IMR-90 (cell line): ENCODE results near the gene LRCOL1. TPM values are rescaled to one million over a fixed set of nuclear protein-coding genes. Genes with fewer than 3 reads are reported as not detected.
A peak's percentile ranks its signal among the peaks of the same experiment; 100 is the strongest.

Experiments
- ATAC-seq: fragments of 200-7000 bp; cut with Tn5 transposase; 2 replicates; pipeline ENCODE4 v1.9.1; 2020; ENCODE audit warnings: low read depth, mild to moderate bottlenecking, moderate library complexity
- BruUV-seq: library from RNA; stranded (reverse); fragments of 400-500 nt; replicated peaks from 2 replicates; lab custom pipeline; 2021; lab: Mats Ljungman, UMichigan
- CTCF ChIA-PET: fragments of 300-600 bp; formaldehyde crosslinking; extraction: SDS; loops from one replicate; lab custom pipeline; 2021; ENCODE audit warnings: antibody characterized with exemption; lab: Yijun Ruan, JAX
- POLR2A ChIA-PET: fragments of 300-600 bp; sonication (Branson Sonifier 250); formaldehyde crosslinking; loops from one replicate; lab custom pipeline; 2022; ENCODE audit warnings: antibody characterized with exemption; ENCODE audit not compliant: unreplicated experiment; lab: Charles Lee
- DNase-seq: peaks from one replicate; pipeline ENCODE4 v3.0.0; 2013
- H2AFZ ChIP-seq: replicated peaks from 2 replicates; pipeline ENCODE3; 2013; ENCODE audit warnings: low read length, mild to moderate bottlenecking; ENCODE audit not compliant: poor library complexity
- H2AK5ac ChIP-seq: 2 replicates; pipeline ENCODE4 v1.6.1; 2013; ENCODE audit warnings: low read depth, low read length, inconsistent platforms
- H2AK9ac ChIP-seq: replicated peaks from 2 replicates; pipeline ENCODE3; 2013; ENCODE audit warnings: mild to moderate bottlenecking, low read depth, low read length, moderate library complexity; ENCODE audit not compliant: poor library complexity
- H2BK120ac ChIP-seq: 2 replicates; pipeline ENCODE4 v1.6.1; 2013; ENCODE audit warnings: low read depth, low read length, inconsistent platforms
- H2BK15ac ChIP-seq: 3 replicates; pipeline ENCODE4 v1.6.1; 2013; ENCODE audit warnings: low read depth, low read length, inconsistent platforms
- H2BK20ac ChIP-seq: 2 replicates; pipeline ENCODE4 v1.6.1; 2013; ENCODE audit warnings: low read depth, mild to moderate bottlenecking, inconsistent platforms, low read length, moderate library complexity
- H2BK5ac ChIP-seq: 2 replicates; pipeline ENCODE4 v1.6.1; 2013; ENCODE audit warnings: mild to moderate bottlenecking, low read depth, low read length, inconsistent platforms; ENCODE audit not compliant: poor library complexity, severe bottlenecking
- H3K14ac ChIP-seq: replicated peaks from 2 replicates; pipeline ENCODE4 v1.6.1; 2013; ENCODE audit warnings: low read depth, low read length, inconsistent platforms
- H3K18ac ChIP-seq: 2 replicates; pipeline ENCODE4 v1.6.1; 2013; ENCODE audit warnings: low read depth, low read length, control low read depth
- H3K23ac ChIP-seq: 2 replicates; pipeline ENCODE4 v1.6.1; 2013; ENCODE audit warnings: low read depth, low read length, inconsistent platforms
- H3K27ac ChIP-seq: 2 replicates; pipeline ENCODE4 v1.5.1; 2013; ENCODE audit warnings: mild to moderate bottlenecking, control low read depth, low read length; ENCODE audit not compliant: insufficient read depth
- H3K27me3 ChIP-seq: 2 replicates; pipeline ENCODE4 v1.6.1; 2013; ENCODE audit warnings: low read length; ENCODE audit not compliant: control insufficient read depth, insufficient read depth
- H3K36me3 ChIP-seq: 2 replicates; pipeline ENCODE4 v1.6.1; 2013; ENCODE audit warnings: low read length, mixed read lengths; ENCODE audit not compliant: control insufficient read depth, insufficient read depth
- H3K4ac ChIP-seq: 2 replicates; pipeline ENCODE4 v1.6.1; 2013; ENCODE audit warnings: low read depth, low read length, inconsistent platforms
- H3K4me1 ChIP-seq: 2 replicates; pipeline ENCODE4 v1.6.1; 2013; ENCODE audit warnings: low read length, mixed read lengths; ENCODE audit not compliant: control insufficient read depth, insufficient read depth
- H3K4me2 ChIP-seq: 2 replicates; pipeline ENCODE4 v1.6.1; 2013; ENCODE audit warnings: low read depth, mild to moderate bottlenecking, control low read depth, low read length, moderate library complexity
- H3K4me3 ChIP-seq: 2 replicates; pipeline ENCODE4 v1.5.1; 2013; ENCODE audit warnings: low read depth, mild to moderate bottlenecking, control low read depth, low read length, moderate library complexity; ENCODE audit not compliant: insufficient read depth
- H3K56ac ChIP-seq: 2 replicates; pipeline ENCODE4 v1.6.1; 2013; ENCODE audit warnings: low read length, inconsistent platforms; ENCODE audit not compliant: insufficient read depth; ENCODE audit errors: extremely low read depth
- H3K79me1 ChIP-seq, 2 experiments: 2 replicates each; pipeline ENCODE4 v1.6.1; 2013; ENCODE audit warnings: low read length in 2 of 2, inconsistent platforms in 1 of 2, low read depth in 1 of 2
- H3K9ac ChIP-seq: 2 replicates; pipeline ENCODE4 v1.6.1; 2013; ENCODE audit warnings: low read depth, low read length, control low read depth
- H3K9me1 ChIP-seq: 2 replicates; pipeline ENCODE4 v1.6.1; 2013; ENCODE audit warnings: low read length, inconsistent platforms; ENCODE audit not compliant: insufficient read depth
- H3K9me3 ChIP-seq: 2 replicates; pipeline ENCODE4 v1.6.1; 2013; ENCODE audit warnings: low read length; ENCODE audit not compliant: control insufficient read depth, insufficient read depth
- H4K20me1 ChIP-seq: 2 replicates; pipeline ENCODE4 v1.6.1; 2013; ENCODE audit warnings: low read length, inconsistent platforms; ENCODE audit not compliant: insufficient read depth
- H4K5ac ChIP-seq: 2 replicates; pipeline ENCODE4 v1.6.1; 2013; ENCODE audit warnings: mild to moderate bottlenecking, low read depth, low read length, control low read depth
- H4K8ac ChIP-seq, 2 experiments: 2 replicates each; pipeline ENCODE4 v1.6.1; 2013; ENCODE audit warnings: low read depth in 2 of 2, low read length in 2 of 2, control low read depth in 1 of 2, inconsistent platforms in 1 of 2
- H4K91ac ChIP-seq: 2 replicates; pipeline ENCODE4 v1.6.1; 2013; ENCODE audit warnings: low read depth, low read length, inconsistent platforms; ENCODE audit not compliant: insufficient read depth
- BHLHE40 ChIP-seq: fragments of 150-350 bp; IDR thresholded peaks from 2 replicates; pipeline ENCODE4 v1.6.1; 2016; ENCODE audit warnings: mild to moderate bottlenecking, low read depth, low read length
- CEBPB ChIP-seq: IDR thresholded peaks from 2 replicates; pipeline ENCODE4 v1.6.1; 2012; ENCODE audit warnings: low read depth, low read length, improper control_type of control experiment
- CHD1 ChIP-seq: IDR thresholded peaks from 2 replicates; pipeline ENCODE4 v1.6.1; 2012; ENCODE audit warnings: low read depth, low read length, improper control_type of control experiment
- CTCF ChIP-seq: conservative IDR thresholded peaks from 2 replicates; pipeline ENCODE4 v1.5.1; 2012; ENCODE audit warnings: mild to moderate bottlenecking, low read depth, low read length, improper control_type of control experiment
- MAZ ChIP-seq: IDR thresholded peaks from 2 replicates; pipeline ENCODE4 v1.6.1; 2012; ENCODE audit warnings: low read depth, mild to moderate bottlenecking, low read length, improper control_type of control experiment, moderate library complexity, borderline replicate concordance
- MXI1 ChIP-seq: IDR thresholded peaks from 2 replicates; pipeline ENCODE4 v1.6.1; 2012; ENCODE audit warnings: low read depth, mild to moderate bottlenecking, low read length, moderate library complexity, borderline replicate concordance
- NFE2L2 ChIP-seq: fragments of 150-350 bp; IDR thresholded peaks from 2 replicates; pipeline ENCODE4 v1.6.1; 2016; ENCODE audit warnings: low read depth, mild to moderate bottlenecking, low read length
- RCOR1 ChIP-seq: IDR thresholded peaks from 2 replicates; pipeline ENCODE4 v1.6.1; 2012; ENCODE audit warnings: mild to moderate bottlenecking, low read length, improper control_type of control experiment; ENCODE audit not compliant: insufficient replicate concordance
- SMC3 ChIP-seq: fragments of 150-350 bp; IDR thresholded peaks from 2 replicates; pipeline ENCODE4 v1.6.1; 2016; ENCODE audit warnings: low read depth, mild to moderate bottlenecking, antibody characterized with exemption, low read length, moderate library complexity
- USF2 ChIP-seq: fragments of 150-350 bp; IDR thresholded peaks from 2 replicates; pipeline ENCODE4 v1.6.1; 2017; ENCODE audit warnings: mild to moderate bottlenecking, antibody characterized with exemption, low read length, low read depth
- WGBS, 2 experiments: methylation state at CpG; one replicate each; pipeline versions ENCODE4 v1.1.5 to v1.1.7; 2013; ENCODE audit warnings: missing lambda C conversion rate in 2 of 2; ENCODE audit not compliant: insufficient read length in 1 of 2; ENCODE audit errors: extremely low coverage in 2 of 2; 5-methylcytosine and 5-hydroxymethylcytosine counted together
- dilution Hi-C: fragments of 300-500 bp; cut with HindIII; formaldehyde crosslinking; loops from one replicate; pipeline ENCODE4 v1.14.3; 2018; ENCODE audit warnings: low sequenced_read_pairs; ENCODE audit not compliant: unreplicated experiment
- in situ Hi-C: fragments of 300-500 bp; cut with MboI; formaldehyde crosslinking; loops from 3 replicates; pipeline ENCODE4 v1.14.3; 2019; ENCODE audit warnings: low sequenced_read_pairs, inconsistent platforms, mixed read lengths
- intact Hi-C: fragments of 100-400 bp; cut with micrococcal nuclease; formaldehyde crosslinking; loops from 2 replicates; pipeline ENCODE4 v1.10.0; 2022
- polyA plus RNA-seq, 3 experiments: library from polyadenylated mRNA; depleted of rRNA; stranded (reverse); fragments of >200 nt; gene quantifications; 2 replicates each; pipeline ENCODE4 v1.2.3, GENCODE V29; 2012; ENCODE audit warnings: low replicate concordance in 1 of 3
- total RNA-seq: library from RNA; depleted of rRNA; stranded (reverse); fragments of >200 nt; gene quantifications from 2 replicates; pipeline ENCODE4 v1.2.3, GENCODE V29; 2012

Gene LRCOL1
- total and polyA plus RNA-seq, 2 of the 4 experiments (the other 2 are of a cell fraction) = 1.0 TPM; not detected in 1

GRCh38 chr12:132620113-132620898 is 9.9 kb upstream of the LRCOL1 start:
- no peak overlapping the region for H3K18ac ChIP-seq
- intact Hi-C loops = no loop called here
- no peak for DNase-seq
- H3K4me1 ChIP-seq = peaks cover 12% of the 10 kb centered on the region
- no peak overlapping the region for H4K91ac ChIP-seq
- no TSS peak for BruUV-seq
- H3K14ac ChIP-seq = no peak overlapping the region
- WGBS, 2 experiments = 100% methylated on average over 2 of the region's 29 CpGs; no CpG with 5 or more reads in 1 of the 2 experiments
- H2BK5ac ChIP-seq = no peak overlapping the region
- H3K27me3 ChIP-seq = peaks cover 37% of the 10 kb centered on the region
- H3K4me3 ChIP-seq = no peak overlapping the region
- H3K9me3 ChIP-seq = peaks cover 20% of the 10 kb centered on the region
- H3K56ac ChIP-seq = no peak overlapping the region
- peak overlapping the region; percentile 42 for H2AK9ac ChIP-seq
- H3K23ac ChIP-seq = no peak overlapping the region
- no peaks in the 10 kb centered on the region for H4K20me1 ChIP-seq
- H3K4me2 ChIP-seq = no peak overlapping the region
- no peak overlapping the region for H3K27ac ChIP-seq
- H3K79me1 ChIP-seq = no peaks in the 10 kb centered on the region
- in situ Hi-C loops = no loop called here
- POLR2A ChIA-PET = no interaction called here
- TF ChIP-seq CEBPB (no peak), BHLHE40 (no peak), SMC3 (no peak), NFE2L2 (no peak), MAZ (no peak), MXI1 (no peak), USF2 (no peak), RCOR1 (no peak), CHD1 (no peak), CTCF (no peak)
- no peak overlapping the region for H2AFZ ChIP-seq
- H4K8ac ChIP-seq = no peak overlapping the region
- H2BK15ac ChIP-seq = no peak overlapping the region
- peaks cover 4% of the 10 kb centered on the region; the same call in 1 of the 2 replicates for H3K36me3 ChIP-seq
- dilution Hi-C loops = no loop called here
- ATAC-seq = no peak
- H2AK5ac ChIP-seq = no peak overlapping the region
- H3K9me1 ChIP-seq = peaks cover 7% of the 10 kb centered on the region; the same call in 1 of the 2 replicates
- no peak overlapping the region for H2BK120ac ChIP-seq
- CTCF ChIA-PET = no interaction called here
- H3K9ac ChIP-seq = no peak overlapping the region
- H3K4ac ChIP-seq = no peak overlapping the region
- no peak overlapping the region for H4K5ac ChIP-seq
- no peak overlapping the region for H2BK20ac ChIP-seq
